GM21619 (cell line): ENCODE measurements around the gene IRF4.
"Not testable (repeated sequence)": the region's sequence is repeated elsewhere in the genome, so short reads cannot be mapped to it uniquely, and the experiment has no call there.

Source experiments
- ATAC-seq: cut with Tn5 transposase; IDR thresholded peaks from one replicate; pipeline ENCODE4 v1.9.1; 2021; ENCODE audit not compliant: unreplicated experiment

IRF4 gene

GRCh38 chr6:364609-365540 is 26.7 kb upstream of the IRF4 start:
- peak; percentile 59 for ATAC-seq

DNA sequence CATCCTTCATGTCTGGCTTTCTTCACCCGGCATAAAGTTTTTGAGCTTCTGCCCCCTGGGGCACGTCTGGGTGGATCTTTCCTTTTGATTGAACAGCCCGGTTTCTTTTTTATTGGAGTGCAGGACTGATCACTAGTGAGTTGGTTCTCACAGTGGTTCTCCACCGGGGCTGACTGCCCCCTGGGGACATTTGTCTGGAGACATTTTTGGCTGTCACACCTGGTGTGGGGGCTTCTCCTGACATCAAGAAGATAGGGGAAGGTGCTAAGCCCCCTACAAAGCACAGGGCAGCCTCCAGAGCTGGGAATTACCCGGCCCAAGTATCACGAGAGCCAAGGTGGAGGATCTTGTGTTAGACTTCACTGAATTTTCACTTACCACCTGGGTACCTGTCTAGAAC is 25.7 kb upstream of the IRF4 start:
- ATAC-seq, result no peak

DNA sequence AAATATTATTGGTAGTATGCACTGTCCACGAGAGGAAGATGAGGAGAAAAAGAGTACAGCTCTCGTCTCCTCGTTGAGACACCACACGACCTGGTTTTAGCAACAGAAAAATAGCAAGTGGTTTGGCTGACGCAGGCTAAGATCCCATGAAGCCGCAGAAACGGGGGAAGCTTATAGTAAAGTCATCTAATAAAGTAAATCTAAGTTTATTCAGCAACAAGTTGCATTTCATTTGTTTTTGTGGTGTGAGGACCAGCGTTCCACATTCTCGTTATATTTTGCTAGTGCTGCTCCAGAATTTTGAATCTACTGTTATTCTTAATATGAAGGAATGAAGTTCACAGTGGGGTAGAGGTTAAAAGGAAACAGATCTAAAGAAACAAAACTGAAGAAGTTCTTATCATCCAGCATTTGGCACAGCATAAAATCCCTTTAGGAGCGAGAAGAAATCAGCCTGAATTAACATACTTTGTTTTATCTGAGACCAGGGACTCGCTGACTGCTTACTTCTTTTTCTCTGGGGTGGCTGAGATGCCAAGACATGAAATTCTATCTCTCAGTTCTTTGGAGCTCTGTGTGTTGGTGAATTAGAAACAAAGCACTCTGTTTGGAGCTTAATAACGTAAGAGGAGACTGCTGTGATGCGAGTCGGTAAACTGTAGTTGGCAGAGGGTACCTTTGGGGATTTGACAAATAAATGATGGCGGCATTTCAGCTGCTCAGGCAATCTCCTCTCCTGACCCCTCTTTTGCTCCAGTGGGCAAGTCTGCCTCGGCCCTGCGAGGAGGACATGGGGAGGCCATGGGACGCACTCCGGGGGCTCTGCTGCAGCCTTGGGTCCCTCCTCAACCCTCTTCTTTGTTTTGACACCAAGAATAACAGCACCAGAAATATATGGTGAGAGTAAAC is 24.9 kb upstream of the IRF4 start:
- ATAC-seq, result no peak

GRCh38 chr6:367298-367794 is 24.2 kb upstream of the IRF4 start:
- no peak for ATAC-seq

DNA sequence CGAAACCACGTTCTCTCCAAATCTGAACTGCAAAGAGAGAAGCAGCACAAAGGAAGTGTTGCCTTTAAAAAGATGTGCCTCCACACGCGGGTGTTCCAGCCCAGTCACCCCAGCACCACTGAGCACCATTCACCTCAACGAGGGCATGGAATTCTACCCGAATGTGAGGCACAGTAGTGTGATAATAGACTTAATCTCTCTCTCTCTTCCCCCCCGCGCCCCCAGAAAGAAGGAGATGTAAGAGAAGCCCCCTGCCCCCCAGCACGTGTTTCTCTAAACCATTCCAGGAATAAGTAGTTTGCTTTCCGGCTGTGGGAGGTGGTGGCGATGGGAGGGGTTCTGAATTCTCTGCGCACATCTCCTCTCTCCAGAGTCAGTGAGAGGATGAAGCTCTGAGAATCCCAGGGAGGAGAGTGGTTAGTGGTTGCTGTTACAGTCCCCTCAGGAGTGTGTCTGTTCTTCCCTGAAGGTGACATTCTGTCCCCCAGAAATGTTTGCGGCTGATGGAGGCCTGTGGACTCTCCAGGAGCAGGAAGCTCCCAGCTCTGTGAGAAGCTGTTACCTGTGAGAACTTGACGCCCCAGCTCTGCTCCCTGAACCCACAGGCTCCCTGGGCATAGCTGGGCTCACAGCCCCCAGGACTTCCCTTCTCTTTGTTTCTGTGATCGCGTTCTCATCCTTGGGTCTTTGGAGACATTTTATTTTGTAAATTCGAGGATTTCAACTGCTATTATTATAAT is 23.5 kb upstream of the IRF4 start:
- no peak for ATAC-seq

GRCh38 chr6:369559-370431 is 21.8 kb upstream of the IRF4 start:
- ATAC-seq, result no peak

DNA sequence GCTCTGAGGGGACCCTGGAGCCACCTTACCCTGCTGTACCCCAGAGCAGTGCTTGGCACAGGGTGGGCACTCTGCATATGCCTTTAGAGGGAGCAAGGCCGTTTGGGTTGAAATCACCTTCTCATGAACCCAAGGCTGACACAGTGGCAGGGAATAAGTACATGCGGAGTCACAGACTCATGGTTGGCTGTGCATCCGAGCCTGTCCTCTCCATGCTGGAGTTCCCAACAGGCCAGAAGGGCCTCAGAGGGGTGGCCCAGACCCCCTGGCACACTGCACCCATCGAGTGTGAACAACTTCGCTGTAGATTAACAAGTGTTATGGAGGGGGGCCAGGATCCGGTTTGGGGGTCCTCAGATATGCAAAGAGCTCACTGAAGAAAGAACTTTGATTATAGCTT is 21.0 kb upstream of the IRF4 start:
- ATAC-seq, result no peak

DNA sequence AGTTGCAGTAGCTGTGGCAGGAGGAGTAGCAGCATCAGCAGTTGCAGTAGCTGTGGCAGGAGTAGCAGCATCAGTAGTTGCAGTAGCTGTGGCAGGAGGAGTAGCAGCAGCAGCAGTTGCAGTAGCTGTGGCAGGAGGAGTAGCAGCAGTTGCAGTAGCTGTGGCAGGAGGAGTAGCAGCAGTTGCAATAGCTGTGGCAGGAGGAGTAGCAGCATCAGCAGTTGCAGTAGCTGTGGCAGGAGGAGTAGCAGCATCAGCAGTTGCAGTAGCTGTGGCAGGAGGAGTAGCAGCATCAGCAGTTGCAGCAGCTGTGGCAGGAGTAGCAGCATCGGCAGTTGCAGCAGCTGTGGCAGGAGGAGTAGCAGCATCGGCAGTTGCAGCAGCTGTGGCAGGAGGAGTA is 19.7 kb upstream of the IRF4 start:
- not testable (repeated sequence) for ATAC-seq

GRCh38 chr6:372336-372911 is 19.1 kb upstream of the IRF4 start:
- peak; percentile 64 for ATAC-seq

DNA sequence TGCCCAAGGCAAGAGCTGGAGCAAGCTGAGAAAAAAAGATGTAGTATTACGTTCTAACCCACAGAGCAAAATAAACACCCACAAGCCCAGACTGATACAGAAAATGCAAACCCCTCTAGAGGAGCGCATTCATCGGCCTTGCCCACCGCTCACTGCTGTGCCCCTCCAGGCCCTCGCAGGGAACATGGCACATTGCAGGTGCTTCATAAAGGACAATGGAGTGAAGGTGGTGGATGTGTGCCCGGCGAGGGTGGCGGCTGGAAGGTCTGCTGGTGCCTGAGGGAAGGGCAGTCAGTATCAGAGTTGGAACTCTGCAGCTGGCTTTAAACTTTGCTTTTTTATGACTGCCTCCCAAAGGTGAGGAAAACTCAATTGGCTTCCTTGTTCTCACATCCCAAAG is 18.5 kb upstream of the IRF4 start:
- no peak for ATAC-seq

GRCh38 chr6:373773-374724 is 17.5 kb upstream of the IRF4 start:
- ATAC-seq, result no peak

DNA sequence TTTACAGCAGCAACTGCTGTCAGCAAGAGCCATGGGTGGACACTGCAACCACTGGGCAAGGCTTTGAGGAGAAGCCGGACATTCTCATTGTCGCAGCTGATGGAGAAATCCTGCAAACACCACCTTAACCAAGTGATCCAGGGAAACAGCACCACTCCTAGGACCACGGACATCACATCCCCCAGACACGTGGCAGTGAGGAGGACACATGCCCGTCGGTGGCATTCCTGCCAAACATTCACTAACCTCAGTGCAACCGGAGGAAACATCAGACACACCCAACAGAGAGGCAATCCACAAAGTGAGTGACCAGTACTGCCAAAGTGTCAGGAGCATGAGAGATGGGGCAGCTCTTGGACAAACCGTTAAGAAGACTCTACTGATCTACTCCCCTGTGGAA is 16.6 kb upstream of the IRF4 start:
- no peak for ATAC-seq

DNA sequence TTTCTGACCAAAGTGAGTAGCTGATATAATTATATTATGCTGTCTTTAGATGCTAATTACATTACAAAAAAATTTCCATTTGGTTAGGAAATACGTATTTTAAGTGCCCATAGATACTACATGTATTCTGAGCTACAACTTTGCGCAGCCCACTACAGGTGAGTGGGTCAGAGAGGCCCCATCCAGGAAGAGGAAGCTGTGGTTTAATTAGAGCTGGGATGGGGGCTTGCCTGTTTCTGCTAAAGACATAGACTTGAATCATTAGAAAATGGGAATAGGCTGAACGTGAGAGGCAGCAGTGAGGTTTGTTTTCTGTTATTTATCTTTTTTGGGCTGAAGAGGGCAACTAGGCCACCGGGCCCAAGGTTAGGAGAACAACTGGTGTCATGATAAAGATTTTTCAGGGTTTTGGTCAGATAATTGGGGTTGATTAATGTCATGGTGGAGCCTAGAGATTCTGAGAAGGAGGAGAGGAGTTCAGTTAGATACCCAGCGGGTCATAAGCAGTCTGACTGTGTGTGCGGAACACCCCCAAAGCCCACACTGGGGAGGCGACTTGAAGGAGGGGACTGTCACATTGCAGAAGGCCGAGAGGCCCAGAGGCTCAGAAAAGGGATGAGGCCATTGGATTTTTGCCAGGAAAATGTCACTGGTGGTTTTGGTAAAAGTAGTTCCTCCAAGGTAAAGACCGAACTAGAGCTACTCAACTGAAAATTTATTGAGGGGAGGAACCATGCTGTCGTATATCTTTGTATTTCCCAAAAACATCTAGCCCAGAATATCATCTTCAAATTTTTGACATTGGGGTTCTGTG is 14.5 kb upstream of the IRF4 start:
- no peak for ATAC-seq

- not testable (repeated sequence) for ATAC-seq
These were observed 13.9 kb upstream of the IRF4 start for GRCh38 chr6:377641-378020.

DNA sequence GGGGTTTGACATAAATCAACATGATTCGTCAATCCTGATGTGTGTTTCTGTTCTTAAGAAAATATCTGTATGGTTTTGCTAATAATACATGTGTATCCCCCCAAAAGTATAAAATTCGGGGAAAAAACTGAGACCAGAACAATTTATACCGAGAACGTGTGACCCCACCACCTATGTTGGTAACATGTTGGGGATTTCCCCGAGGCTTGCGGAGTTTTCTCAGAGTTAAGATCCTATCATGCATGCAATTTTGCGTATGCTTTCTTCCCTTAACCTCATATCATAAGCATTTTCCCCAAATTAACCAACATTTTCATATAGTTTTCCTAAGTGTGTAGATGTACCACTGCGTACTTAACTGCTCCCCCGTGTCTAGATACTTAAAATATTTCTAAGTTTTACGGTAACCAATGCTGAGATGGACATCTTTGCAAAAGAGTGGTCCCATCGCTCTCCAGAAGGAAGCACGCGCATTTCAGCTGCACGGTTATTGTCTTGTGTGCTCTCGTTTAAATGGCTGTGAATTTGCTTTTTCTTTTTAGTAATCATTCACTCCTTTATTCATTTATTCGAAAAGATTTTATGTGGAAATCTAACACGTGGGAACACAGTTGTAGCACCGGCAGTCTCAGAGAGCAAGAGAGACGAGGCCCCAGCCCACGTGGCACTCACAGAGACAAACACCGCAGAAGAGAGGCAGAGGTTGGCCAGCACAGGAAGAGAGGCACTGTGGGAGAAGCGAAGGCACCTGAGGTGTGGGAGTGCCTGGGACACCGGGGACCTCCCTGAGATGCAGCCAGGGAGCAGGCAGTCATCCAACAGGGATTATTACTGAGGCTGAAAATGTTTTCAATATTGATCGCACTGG is 13.2 kb upstream of the IRF4 start:
- ATAC-seq, result no peak

- no peak for ATAC-seq
These were observed 12.6 kb upstream of the IRF4 start for GRCh38 chr6:378958-379409.
